Panc1 (cell line): ENCODE data around the gene HNRNPK. TPM values are rescaled to one million over a fixed set of nuclear protein-coding genes. Genes with fewer than 3 reads are reported as not detected.

Source experiments
- ATAC-seq: fragments of 200-7000 bp; cut with Tn5 transposase; 2 replicates; pipeline ENCODE4 v1.9.1; 2020; ENCODE audit warnings: mild to moderate bottlenecking, moderate library complexity
- BruUV-seq: library from RNA; stranded (reverse); fragments of 400-500 nt; replicated peaks from 2 replicates; lab custom pipeline; 2021; lab: Mats Ljungman, UMichigan
- CTCF ChIA-PET: fragments of 300-600 bp; sonication (Branson Sonifier 250); formaldehyde crosslinking; loops from one replicate; lab custom pipeline; 2022; ENCODE audit warnings: antibody characterized with exemption; lab: Charles Lee
- POLR2A ChIA-PET: fragments of 300-600 bp; sonication (Branson Sonifier 250); formaldehyde crosslinking; loops from one replicate; lab custom pipeline; 2022; ENCODE audit warnings: antibody characterized with exemption; lab: Charles Lee
- DNase-seq: peaks from one replicate; pipeline ENCODE4 v3.0.0-alpha.2; 2010; ENCODE audit warnings: low read depth, low spot score
- H3K27ac ChIP-seq: 2 replicates; pipeline ENCODE4 v1.5.1; 2011; ENCODE audit warnings: mild to moderate bottlenecking, low read length, inconsistent platforms
- H3K27me3 ChIP-seq: fragments of 200-500 bp; sonication (Bioruptor generic); 2 replicates; pipeline ENCODE4 v1.6.0; 2014; ENCODE audit warnings: low read length, inconsistent platforms; ENCODE audit not compliant: control insufficient read depth, insufficient read depth
- H3K36me3 ChIP-seq: fragments of 200-500 bp; sonication (Bioruptor generic); 2 replicates; pipeline ENCODE4 v1.5.1; 2014; ENCODE audit warnings: inconsistent platforms, mild to moderate bottlenecking, low read length, moderate library complexity; ENCODE audit not compliant: control insufficient read depth, insufficient read depth
- H3K4me1 ChIP-seq: 2 replicates; pipeline ENCODE4 v1.5.1; 2011; ENCODE audit warnings: inconsistent platforms, mild to moderate bottlenecking, low read length, moderate library complexity; ENCODE audit not compliant: control insufficient read depth, insufficient read depth
- H3K4me3 ChIP-seq, 2 experiments: 2 replicates each; pipeline ENCODE4 v1.5.1; 2011 to 2012; ENCODE audit warnings: low read depth in 2 of 2, low read length in 2 of 2, mild to moderate bottlenecking in 2 of 2, inconsistent platforms in 1 of 2, moderate library complexity in 1 of 2
- H3K9me3 ChIP-seq: fragments of 200-500 bp; sonication (Bioruptor generic); 2 replicates; pipeline ENCODE4 v1.5.1; 2014; ENCODE audit warnings: low read depth, mild to moderate bottlenecking, inconsistent platforms, low read length, moderate library complexity; ENCODE audit not compliant: control insufficient read depth, insufficient read depth
- POLR2AphosphoS5 ChIP-seq: IDR thresholded peaks from 2 replicates; pipeline ENCODE4 v1.6.1; 2012; ENCODE audit warnings: mild to moderate bottlenecking, low read depth, low read length, moderate library complexity
- SIN3A ChIP-seq: IDR thresholded peaks from 2 replicates; pipeline ENCODE4 v1.6.1; 2012; ENCODE audit warnings: low read depth, mild to moderate bottlenecking, low read length, moderate library complexity, borderline replicate concordance; ENCODE audit not compliant: insufficient read depth
- TCF7L2 ChIP-seq: IDR thresholded peaks from 2 replicates; pipeline ENCODE4 v1.6.1; 2011; ENCODE audit warnings: mild to moderate bottlenecking, low read depth, low read length, inconsistent platforms
- in situ Hi-C: cut with HindIII; loops from 2 replicates; pipeline ENCODE4 v1.10.0; 2016; ENCODE audit warnings: low sequenced_read_pairs, low pct_unique_long_range_greater_than_20kb
- intact Hi-C: fragments of 100-400 bp; cut with micrococcal nuclease; formaldehyde crosslinking; loops from one replicate; pipeline ENCODE4 v1.10.0; 2022; ENCODE audit not compliant: unreplicated experiment
- total RNA-seq: library from RNA; stranded (reverse); gene quantifications from one replicate; pipeline ENCODE4 v1.2.1, GENCODE V29; 2021; ENCODE audit not compliant: unreplicated experiment
- TF ChIP-seq, protein P1 (sequence below): fragments of 450-650 bp; IDR thresholded peaks from 2 replicates; pipeline ENCODE4 v1.5.1; 2017; ENCODE audit warnings: mild to moderate bottlenecking
- TF ChIP-seq, protein P2 (sequence below), 2 experiments: IDR thresholded peaks; 2 replicates each; pipeline ENCODE4 v1.6.1; 2011 to 2012; ENCODE audit warnings: low read depth in 2 of 2, control low read depth in 1 of 2, low read length in 1 of 2, mild to moderate bottlenecking in 1 of 2, moderate library complexity in 1 of 2; ENCODE audit not compliant: insufficient read depth in 1 of 2

Gene HNRNPK
- total RNA-seq, 1 experiment from 2014 or later: 495 TPM

DNA sequence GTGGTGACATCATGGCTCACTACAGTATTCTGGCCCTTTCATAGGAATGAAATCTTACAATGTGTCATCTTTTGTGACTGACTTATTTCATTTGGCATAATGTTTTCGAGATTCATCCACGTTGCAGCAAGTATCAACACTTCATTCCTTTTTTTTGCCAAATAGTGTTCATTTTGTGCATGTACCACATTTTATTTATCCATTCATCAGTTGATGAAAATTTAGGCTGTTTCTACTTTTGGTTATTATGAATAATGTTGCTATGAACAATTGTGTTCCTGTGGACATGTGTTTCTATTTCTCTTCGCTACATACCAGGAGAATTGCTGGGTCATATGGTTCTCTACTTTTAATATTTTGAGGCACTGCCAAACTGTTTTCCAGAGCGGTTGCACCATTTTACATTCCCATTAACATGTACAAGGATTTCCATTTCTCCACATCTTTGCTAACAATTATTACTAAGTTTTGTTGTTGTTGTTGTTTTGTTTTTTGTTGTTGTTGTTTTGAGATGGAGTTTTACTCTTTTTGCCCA lies 44.1 kb upstream of the HNRNPK start:
- ChIA-PET POLR2A (no interaction called here), CTCF (no interaction called here)
- in situ Hi-C loops (no loop called here), intact Hi-C loops (no loop called here)
- Histone ChIP-seq H3K4me1 (no peaks in the 10 kb centered on the region), H3K27me3 (no peaks in the 10 kb centered on the region), H3K36me3 (no peaks in the 10 kb centered on the region), H3K4me3 (no peak overlapping the region), H3K9me3 (no peaks in the 10 kb centered on the region), H3K27ac (no peak overlapping the region)
- no peak for DNase-seq
- no peak for ATAC-seq
- TF ChIP-seq POLR2AphosphoS5: no peak
- TF ChIP-seq TCF7L2: no peak
- TF ChIP-seq, protein P1, sequence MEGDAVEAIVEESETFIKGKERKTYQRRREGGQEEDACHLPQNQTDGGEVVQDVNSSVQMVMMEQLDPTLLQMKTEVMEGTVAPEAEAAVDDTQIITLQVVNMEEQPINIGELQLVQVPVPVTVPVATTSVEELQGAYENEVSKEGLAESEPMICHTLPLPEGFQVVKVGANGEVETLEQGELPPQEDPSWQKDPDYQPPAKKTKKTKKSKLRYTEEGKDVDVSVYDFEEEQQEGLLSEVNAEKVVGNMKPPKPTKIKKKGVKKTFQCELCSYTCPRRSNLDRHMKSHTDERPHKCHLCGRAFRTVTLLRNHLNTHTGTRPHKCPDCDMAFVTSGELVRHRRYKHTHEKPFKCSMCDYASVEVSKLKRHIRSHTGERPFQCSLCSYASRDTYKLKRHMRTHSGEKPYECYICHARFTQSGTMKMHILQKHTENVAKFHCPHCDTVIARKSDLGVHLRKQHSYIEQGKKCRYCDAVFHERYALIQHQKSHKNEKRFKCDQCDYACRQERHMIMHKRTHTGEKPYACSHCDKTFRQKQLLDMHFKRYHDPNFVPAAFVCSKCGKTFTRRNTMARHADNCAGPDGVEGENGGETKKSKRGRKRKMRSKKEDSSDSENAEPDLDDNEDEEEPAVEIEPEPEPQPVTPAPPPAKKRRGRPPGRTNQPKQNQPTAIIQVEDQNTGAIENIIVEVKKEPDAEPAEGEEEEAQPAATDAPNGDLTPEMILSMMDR: no peak
- TF ChIP-seq, protein P2, sequence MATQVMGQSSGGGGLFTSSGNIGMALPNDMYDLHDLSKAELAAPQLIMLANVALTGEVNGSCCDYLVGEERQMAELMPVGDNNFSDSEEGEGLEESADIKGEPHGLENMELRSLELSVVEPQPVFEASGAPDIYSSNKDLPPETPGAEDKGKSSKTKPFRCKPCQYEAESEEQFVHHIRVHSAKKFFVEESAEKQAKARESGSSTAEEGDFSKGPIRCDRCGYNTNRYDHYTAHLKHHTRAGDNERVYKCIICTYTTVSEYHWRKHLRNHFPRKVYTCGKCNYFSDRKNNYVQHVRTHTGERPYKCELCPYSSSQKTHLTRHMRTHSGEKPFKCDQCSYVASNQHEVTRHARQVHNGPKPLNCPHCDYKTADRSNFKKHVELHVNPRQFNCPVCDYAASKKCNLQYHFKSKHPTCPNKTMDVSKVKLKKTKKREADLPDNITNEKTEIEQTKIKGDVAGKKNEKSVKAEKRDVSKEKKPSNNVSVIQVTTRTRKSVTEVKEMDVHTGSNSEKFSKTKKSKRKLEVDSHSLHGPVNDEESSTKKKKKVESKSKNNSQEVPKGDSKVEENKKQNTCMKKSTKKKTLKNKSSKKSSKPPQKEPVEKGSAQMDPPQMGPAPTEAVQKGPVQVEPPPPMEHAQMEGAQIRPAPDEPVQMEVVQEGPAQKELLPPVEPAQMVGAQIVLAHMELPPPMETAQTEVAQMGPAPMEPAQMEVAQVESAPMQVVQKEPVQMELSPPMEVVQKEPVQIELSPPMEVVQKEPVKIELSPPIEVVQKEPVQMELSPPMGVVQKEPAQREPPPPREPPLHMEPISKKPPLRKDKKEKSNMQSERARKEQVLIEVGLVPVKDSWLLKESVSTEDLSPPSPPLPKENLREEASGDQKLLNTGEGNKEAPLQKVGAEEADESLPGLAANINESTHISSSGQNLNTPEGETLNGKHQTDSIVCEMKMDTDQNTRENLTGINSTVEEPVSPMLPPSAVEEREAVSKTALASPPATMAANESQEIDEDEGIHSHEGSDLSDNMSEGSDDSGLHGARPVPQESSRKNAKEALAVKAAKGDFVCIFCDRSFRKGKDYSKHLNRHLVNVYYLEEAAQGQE (IDR thresholded peaks at IDR 0.05; ENCODE audit: insufficient read depth in 1 of 2, low read depth in 2 of 2, low read length in 1 of 2): no peak
- TF ChIP-seq SIN3A: no peak
- BruUV-seq: no TSS peak

DNA sequence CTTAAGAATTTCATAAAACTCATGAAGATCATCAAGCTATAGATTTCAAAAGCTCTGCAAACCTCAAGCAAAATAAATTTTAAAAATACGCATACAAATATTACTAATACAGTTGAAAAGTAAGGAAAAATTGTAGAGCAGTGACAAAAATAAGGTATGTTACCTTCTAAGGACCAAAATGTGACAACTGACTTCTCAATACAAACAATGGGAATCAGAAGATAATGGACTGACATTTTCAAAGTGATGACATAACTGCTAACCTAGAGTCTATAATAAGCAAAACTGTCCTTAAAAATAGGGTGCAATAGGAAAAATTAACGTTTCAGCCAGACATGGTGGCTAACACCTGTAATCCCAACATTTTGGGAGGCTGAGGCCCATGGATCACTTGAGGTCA lies 27.6 kb upstream of the HNRNPK start:
- no peak overlapping the region for H3K27ac ChIP-seq
- H3K9me3 ChIP-seq: no peaks in the 10 kb centered on the region
- TF ChIP-seq POLR2AphosphoS5 (no peak), SIN3A (no peak), TCF7L2 (no peak)
- TF ChIP-seq, protein P1: no peak
- TF ChIP-seq, protein P2 (IDR thresholded peaks at IDR 0.05; ENCODE audit: insufficient read depth in 1 of 2, low read depth in 2 of 2, low read length in 1 of 2): no peak
- BruUV-seq: no TSS peak
- CTCF ChIA-PET: no interaction called here
- POLR2A ChIA-PET: no interaction called here
- no peaks in the 10 kb centered on the region; the same call in 1 of the 2 replicates for H3K36me3 ChIP-seq
- in situ Hi-C loops: no loop called here
- ATAC-seq (no peak), DNase-seq (no peak)
- H3K4me3 ChIP-seq: no peak overlapping the region
- intact Hi-C loops: no loop called here
- H3K27me3 ChIP-seq: no peaks in the 10 kb centered on the region
- H3K4me1 ChIP-seq: no peaks in the 10 kb centered on the region
